Fibroblast of skin of left quadriceps (primary cell): Measurements from ENCODE around the gene RAB9A.
A peak's percentile ranks its signal among the peaks of the same experiment; 100 is the strongest.

ENCODE experiments used
- DNase-seq, 2 experiments: peaks; one replicate each; pipeline ENCODE4 v3.0.0-alpha.2; 2013; ENCODE audit warnings: low read depth in 2 of 2

The RAB9A gene

GRCh38 chrX:13747836-13748235 lies 58.9 kb downstream of the RAB9A start:
- peak in 1 of 2 experiments; percentile 22 for DNase-seq

GRCh38 chrX:13748486-13748885 lies 59.6 kb downstream of the RAB9A start:
- no peak for DNase-seq

DNA sequence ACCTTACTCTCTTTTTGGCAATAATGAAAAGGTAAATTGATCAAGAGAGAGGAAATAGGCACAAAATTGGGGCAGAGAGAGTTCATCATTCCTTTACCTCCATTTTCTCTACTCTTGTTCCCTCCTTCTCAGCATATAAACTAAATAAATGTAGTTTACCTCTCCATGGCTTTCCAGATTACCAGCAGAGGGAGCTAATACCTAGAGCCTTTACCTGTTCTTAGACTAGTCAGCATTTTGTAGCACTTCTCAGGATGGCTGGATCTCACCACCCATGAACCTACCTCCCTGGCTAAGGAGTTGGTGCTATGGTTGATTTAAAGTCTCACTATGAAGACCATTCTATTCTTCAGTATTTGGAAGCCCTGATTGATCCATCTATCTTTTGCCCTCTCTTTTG lies 61.3 kb downstream of the RAB9A start:
- DNase-seq = no peak

- DNase-seq = no peak
Measured at GRCh38 chrX:13750812-13751211, 61.9 kb downstream of the RAB9A start.

DNA sequence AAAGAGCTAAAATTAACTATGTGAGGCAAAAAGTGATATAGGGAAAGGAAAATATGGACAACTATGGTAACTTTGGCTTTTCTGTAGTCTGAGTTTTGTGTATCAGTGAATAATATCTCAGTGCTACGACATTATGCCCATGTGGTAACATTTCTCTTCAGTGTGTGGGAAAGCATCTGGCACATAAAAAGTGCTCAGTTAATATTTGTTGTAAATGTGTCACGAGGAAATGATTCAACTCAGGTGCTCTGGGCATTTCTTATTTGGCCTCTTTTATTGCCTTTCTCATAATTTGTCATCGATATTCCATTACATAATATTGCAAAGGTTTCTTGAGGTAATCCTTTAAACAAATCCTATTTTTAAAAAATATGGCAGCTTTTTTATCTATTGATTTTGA lies 63.2 kb downstream of the RAB9A start:
- no peak for DNase-seq

GRCh38 chrX:13752646-13753045 lies 63.7 kb downstream of the RAB9A start:
- DNase-seq = no peak

- DNase-seq = no peak
Measured at GRCh38 chrX:13754765-13755164, 65.8 kb downstream of the RAB9A start.

DNA sequence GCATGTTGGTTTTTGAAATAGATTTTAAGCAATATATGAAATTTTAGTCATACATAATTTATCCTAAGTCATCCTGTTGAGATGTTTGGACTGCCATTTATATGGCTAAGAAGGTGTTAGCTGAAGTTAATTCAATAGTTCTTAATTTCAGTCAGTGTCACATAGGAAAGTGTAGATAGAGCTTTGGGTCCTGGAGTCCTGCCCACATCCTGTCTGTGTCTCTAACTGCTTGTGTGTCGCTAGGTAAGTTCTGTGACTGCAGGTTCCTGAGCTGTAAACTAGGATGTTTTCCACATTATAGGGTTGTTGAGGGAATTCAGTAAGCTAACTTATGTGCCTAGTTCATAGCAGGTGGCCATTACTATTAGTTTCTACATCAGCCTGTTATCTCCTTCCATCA lies 66.3 kb downstream of the RAB9A start:
- DNase-seq = no peak

GRCh38 chrX:13756381-13756780 lies 67.5 kb downstream of the RAB9A start:
- DNase-seq = no peak

DNA sequence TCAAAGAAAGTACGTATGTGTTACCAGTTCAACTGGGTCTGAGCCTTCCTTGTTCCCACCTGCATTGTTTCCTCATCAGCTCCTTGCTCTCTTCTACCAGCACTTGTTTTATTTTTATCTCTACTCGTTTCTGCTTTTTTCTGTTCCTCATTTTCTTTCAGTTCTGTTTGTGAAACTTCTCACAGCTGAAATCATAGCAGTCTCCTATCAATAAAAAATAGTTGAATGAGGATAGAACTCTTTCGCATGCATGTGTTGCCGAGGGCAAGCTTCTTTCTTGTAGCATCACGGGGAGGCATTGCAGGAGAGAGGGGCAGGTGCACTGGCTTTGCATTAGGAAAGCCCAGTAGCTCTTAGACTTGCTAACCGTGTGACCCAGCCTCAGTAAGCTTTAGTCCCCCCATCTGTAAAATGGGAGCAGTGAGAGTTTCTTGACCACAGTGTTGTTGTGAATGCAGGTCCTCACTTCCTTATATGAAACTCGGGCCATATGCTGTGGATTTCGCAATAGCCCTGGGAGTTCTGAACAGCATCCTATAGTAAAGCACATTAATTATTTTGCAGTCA lies 70.3 kb downstream of the RAB9A start:
- DNase-seq = no peak
